ENCODE measurements around the gene TAS2R14.

TAS2R14 gene

DNA sequence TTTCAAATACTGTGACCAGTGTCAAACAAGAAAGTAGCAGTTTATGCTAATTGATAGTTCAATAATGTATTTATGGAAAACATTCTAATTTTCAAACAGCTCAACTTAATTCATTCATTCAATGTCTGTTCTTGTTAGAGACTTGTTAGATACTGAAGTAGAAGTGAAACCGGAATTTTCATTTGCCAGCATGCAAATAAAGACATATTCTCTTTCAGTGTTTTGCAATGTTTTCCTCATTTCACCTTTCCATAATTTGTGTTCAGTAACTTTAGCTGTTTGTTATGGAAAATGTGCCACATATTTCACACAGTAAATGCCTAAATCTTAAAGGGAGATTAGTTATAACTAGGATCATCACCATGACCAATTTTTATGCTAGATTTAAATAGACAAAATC lies 26.4 kb upstream of the TAS2R14 start:
- TF ChIP-seq SUZ12 (IDR thresholded peaks at IDR 0.05; ENCODE audit: extremely low read depth, insufficient read depth, insufficient read length) (no peak), ZNF274 (IDR thresholded peaks at IDR 0.05; ENCODE audit: low read depth, low read length) (no peak), YY1 (IDR thresholded peaks at IDR 0.05; ENCODE audit: insufficient read depth, insufficient read length) (no peak)
- Histone ChIP-seq H3K9ac (ENCODE audit: insufficient read length, low read depth) (no peak overlapping the region), H3K4me3 (ENCODE audit: insufficient read length, low read depth) (no peak overlapping the region), H3K9me3 (ENCODE audit: insufficient read depth, low read length) (no peaks in the 10 kb centered on the region), H3K4me1 (ENCODE audit: insufficient read depth, insufficient read length) (no peaks in the 10 kb centered on the region), H3K36me3 (ENCODE audit: insufficient read depth, insufficient read length, low read length) (peaks cover 6% of the 10 kb centered on the region), H3K27me3 (ENCODE audit: insufficient read depth, insufficient read length) (no peaks in the 10 kb centered on the region)
- no peak for DNase-seq (ENCODE audit: low read depth, low spot score)

DNA sequence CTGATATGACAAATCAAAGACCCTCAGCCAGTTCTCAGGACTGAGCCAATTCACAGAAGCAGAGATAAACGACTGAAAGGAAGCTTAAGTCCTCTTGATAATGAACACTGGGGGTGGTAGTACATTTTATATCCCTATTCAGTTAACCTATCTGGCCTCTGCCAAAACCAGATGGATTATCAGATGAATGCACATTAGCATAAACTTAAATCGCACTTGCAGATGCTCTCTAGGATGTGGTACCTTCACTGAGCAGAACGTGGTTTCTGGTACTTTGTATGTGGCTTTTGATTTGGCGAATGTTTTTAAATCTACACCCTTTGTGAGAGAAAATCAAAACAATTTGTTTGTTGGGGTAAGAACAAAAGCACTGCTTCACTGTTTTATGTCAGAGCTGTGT lies 21.1 kb upstream of the TAS2R14 start:
- Histone ChIP-seq H3K36me3 (ENCODE audit: insufficient read depth, insufficient read length, low read length) (peaks cover 6% of the 10 kb centered on the region), H3K9ac (ENCODE audit: insufficient read length, low read depth) (no peak overlapping the region), H3K27me3 (ENCODE audit: insufficient read depth, insufficient read length) (no peaks in the 10 kb centered on the region), H3K9me3 (ENCODE audit: insufficient read depth, low read length) (peaks cover 1% of the 10 kb centered on the region; the same call in 1 of the 2 replicates), H3K4me3 (ENCODE audit: insufficient read length, low read depth) (no peak overlapping the region), H3K4me1 (ENCODE audit: insufficient read depth, insufficient read length) (no peaks in the 10 kb centered on the region)
- TF ChIP-seq ZNF274 (IDR thresholded peaks at IDR 0.05; ENCODE audit: low read depth, low read length) (no peak), SUZ12 (IDR thresholded peaks at IDR 0.05; ENCODE audit: extremely low read depth, insufficient read depth, insufficient read length) (no peak), YY1 (IDR thresholded peaks at IDR 0.05; ENCODE audit: insufficient read depth, insufficient read length) (no peak)
- DNase-seq (ENCODE audit: low read depth, low spot score) = no peak

- no peak for TF ChIP-seq ZNF274 (IDR thresholded peaks at IDR 0.05; ENCODE audit: low read depth, low read length)
Observed at GRCh38 chr12:10959804-10960203, 20.7 kb upstream of the TAS2R14 start.

DNA sequence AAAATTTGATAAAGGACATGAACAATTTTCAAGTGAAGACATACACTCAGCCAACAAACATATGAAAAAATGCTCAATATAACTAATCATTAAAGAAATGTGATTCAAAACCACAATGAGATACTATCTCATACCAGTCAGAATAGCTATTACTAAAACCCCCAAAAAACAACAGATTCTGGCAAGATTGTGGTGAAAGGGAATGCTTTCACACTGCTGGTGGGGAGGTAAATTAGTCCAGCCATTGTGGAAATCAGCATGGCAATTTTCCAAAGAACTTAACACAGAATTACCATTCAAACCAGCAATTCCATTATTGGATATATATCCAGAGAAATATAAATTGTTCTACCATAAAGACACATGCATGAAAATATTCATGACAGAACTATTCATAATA lies 18.7 kb upstream of the TAS2R14 start:
- no peaks in the 10 kb centered on the region for H3K4me1 ChIP-seq (ENCODE audit: insufficient read depth, insufficient read length)
- peaks cover 6% of the 10 kb centered on the region for H3K36me3 ChIP-seq (ENCODE audit: insufficient read depth, insufficient read length, low read length)
- no peaks in the 10 kb centered on the region for H3K27me3 ChIP-seq (ENCODE audit: insufficient read depth, insufficient read length)
- DNase-seq (ENCODE audit: low read depth, low spot score) = no peak
- no peak overlapping the region for H3K4me3 ChIP-seq (ENCODE audit: insufficient read length, low read depth)
- no peak overlapping the region for H3K9ac ChIP-seq (ENCODE audit: insufficient read length, low read depth)
- TF ChIP-seq SUZ12 (IDR thresholded peaks at IDR 0.05; ENCODE audit: extremely low read depth, insufficient read depth, insufficient read length) = no peak
- TF ChIP-seq ZNF274 (IDR thresholded peaks at IDR 0.05; ENCODE audit: low read depth, low read length) = no peak
- TF ChIP-seq YY1 (IDR thresholded peaks at IDR 0.05; ENCODE audit: insufficient read depth, insufficient read length) = no peak
- peaks cover 10% of the 10 kb centered on the region; the same call in 1 of the 2 replicates for H3K9me3 ChIP-seq (ENCODE audit: insufficient read depth, low read length)

More at GRCh38 chr12:10959804-10960203, 20.7 kb upstream of the TAS2R14 start:
- DNase-seq (ENCODE audit: low read depth, low spot score) = no peak
- H3K36me3 ChIP-seq (ENCODE audit: insufficient read depth, insufficient read length, low read length) = peaks cover 6% of the 10 kb centered on the region
- H3K4me1 ChIP-seq (ENCODE audit: insufficient read depth, insufficient read length) = no peaks in the 10 kb centered on the region
- no peak overlapping the region for H3K9ac ChIP-seq (ENCODE audit: insufficient read length, low read depth)
- H3K4me3 ChIP-seq (ENCODE audit: insufficient read length, low read depth) = no peak overlapping the region
- H3K9me3 ChIP-seq (ENCODE audit: insufficient read depth, low read length) = peaks cover 6% of the 10 kb centered on the region; the same call in 1 of the 2 replicates
- H3K27me3 ChIP-seq (ENCODE audit: insufficient read depth, insufficient read length) = no peaks in the 10 kb centered on the region

GRCh38 chr12:10956085-10956484 lies 17.0 kb upstream of the TAS2R14 start:
- Histone ChIP-seq H3K27me3 (ENCODE audit: insufficient read depth, insufficient read length) (no peaks in the 10 kb centered on the region), H3K9me3 (ENCODE audit: insufficient read depth, low read length) (peaks cover 10% of the 10 kb centered on the region; the same call in 1 of the 2 replicates), H3K4me1 (ENCODE audit: insufficient read depth, insufficient read length) (no peaks in the 10 kb centered on the region), H3K4me3 (ENCODE audit: insufficient read length, low read depth) (no peak overlapping the region), H3K9ac (ENCODE audit: insufficient read length, low read depth) (no peak overlapping the region), H3K36me3 (ENCODE audit: insufficient read depth, insufficient read length, low read length) (no peaks in the 10 kb centered on the region)
- DNase-seq (ENCODE audit: low read depth, low spot score) = no peak
- TF ChIP-seq ZNF274 (IDR thresholded peaks at IDR 0.05; ENCODE audit: low read depth, low read length) = no peak
- no peak for TF ChIP-seq SUZ12 (IDR thresholded peaks at IDR 0.05; ENCODE audit: extremely low read depth, insufficient read depth, insufficient read length)
- no peak for TF ChIP-seq YY1 (IDR thresholded peaks at IDR 0.05; ENCODE audit: insufficient read depth, insufficient read length)

DNA sequence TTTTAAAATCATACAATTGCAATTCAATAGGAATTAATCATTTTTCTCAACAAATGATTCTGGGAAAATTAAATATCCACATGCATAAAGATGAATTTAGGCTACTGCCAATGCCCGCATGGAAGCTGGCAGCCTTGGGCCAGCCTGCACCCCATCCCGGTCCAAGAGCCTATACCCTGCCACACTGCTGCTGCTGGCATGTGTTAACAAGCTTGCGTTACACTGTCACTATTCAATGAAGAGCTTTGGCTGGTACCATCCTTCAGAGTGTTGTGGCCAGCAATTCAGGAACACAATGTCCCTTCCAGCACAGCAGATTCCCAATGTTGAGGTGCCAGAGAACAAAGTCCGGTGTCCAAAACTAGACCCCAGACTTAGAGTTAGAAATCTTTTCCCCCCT lies 13.6 kb upstream of the TAS2R14 start:
- DNase-seq (ENCODE audit: low read depth, low spot score) = no peak
- H3K9ac ChIP-seq (ENCODE audit: insufficient read length, low read depth) = no peak overlapping the region
- no peaks in the 10 kb centered on the region for H3K4me1 ChIP-seq (ENCODE audit: insufficient read depth, insufficient read length)
- H3K36me3 ChIP-seq (ENCODE audit: insufficient read depth, insufficient read length, low read length) = peaks cover 5% of the 10 kb centered on the region
- TF ChIP-seq YY1 (IDR thresholded peaks at IDR 0.05; ENCODE audit: insufficient read depth, insufficient read length) (no peak), ZNF274 (IDR thresholded peaks at IDR 0.05; ENCODE audit: low read depth, low read length) (no peak), SUZ12 (IDR thresholded peaks at IDR 0.05; ENCODE audit: extremely low read depth, insufficient read depth, insufficient read length) (no peak)
- H3K4me3 ChIP-seq (ENCODE audit: insufficient read length, low read depth) = no peak overlapping the region
- H3K27me3 ChIP-seq (ENCODE audit: insufficient read depth, insufficient read length) = no peaks in the 10 kb centered on the region
- H3K9me3 ChIP-seq (ENCODE audit: insufficient read depth, low read length) = peaks cover 32% of the 10 kb centered on the region

DNA sequence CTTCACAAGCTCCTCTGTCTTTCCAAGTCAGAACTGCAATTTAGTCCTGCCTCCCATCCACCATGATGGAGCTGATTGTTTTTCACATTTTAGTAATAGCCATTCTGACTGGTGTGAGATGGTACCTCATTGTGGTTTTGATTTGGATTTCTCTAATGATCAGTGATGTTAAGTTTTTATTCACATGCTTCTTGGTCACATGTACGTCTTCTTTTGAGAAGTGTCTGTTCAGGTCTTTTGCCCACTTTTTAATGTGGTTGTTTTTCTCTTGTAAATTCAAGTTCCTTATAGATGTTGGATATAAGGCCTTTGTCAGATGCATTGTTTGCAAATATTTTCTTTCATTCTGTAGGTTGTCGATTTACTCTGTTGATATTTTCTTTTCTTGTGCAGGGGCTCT lies 4.1 kb upstream of the TAS2R14 start:
- TF ChIP-seq ZNF274 (IDR thresholded peaks at IDR 0.05; ENCODE audit: low read depth, low read length) = no peak
- no peak for TF ChIP-seq SUZ12 (IDR thresholded peaks at IDR 0.05; ENCODE audit: extremely low read depth, insufficient read depth, insufficient read length)
- no peak for TF ChIP-seq YY1 (IDR thresholded peaks at IDR 0.05; ENCODE audit: insufficient read depth, insufficient read length)
- peaks cover 54% of the 10 kb centered on the region for H3K9me3 ChIP-seq (ENCODE audit: insufficient read depth, low read length)
- peaks cover 3% of the 10 kb centered on the region for H3K4me1 ChIP-seq (ENCODE audit: insufficient read depth, insufficient read length)
- no peaks in the 10 kb centered on the region for H3K27me3 ChIP-seq (ENCODE audit: insufficient read depth, insufficient read length)
- H3K4me3 ChIP-seq (ENCODE audit: insufficient read length, low read depth) = no peak overlapping the region
- H3K36me3 ChIP-seq (ENCODE audit: insufficient read depth, insufficient read length, low read length) = no peaks in the 10 kb centered on the region
- no peak overlapping the region for H3K9ac ChIP-seq (ENCODE audit: insufficient read length, low read depth)
- no peak for DNase-seq (ENCODE audit: low read depth, low spot score)
